GM12875 (cell line): ENCODE measurements around the gene RNF208.

Source experiments
- H3K4me3 ChIP-seq: one replicate; pipeline ENCODE4 v1.5.1; 2011; ENCODE audit warnings: low read depth, low read length, control low read depth
- CTCF ChIP-seq: IDR thresholded peaks from 2 replicates; pipeline ENCODE4 v1.5.1; 2011; ENCODE audit warnings: low read depth, mild to moderate bottlenecking, control low read depth, inconsistent platforms, low read length, moderate library complexity, borderline replicate concordance; ENCODE audit not compliant: insufficient read depth

The RNF208 gene

GRCh38 chr9:137173796-137174664 lies 48.0 kb downstream of the RNF208 start:
- H3K4me3 ChIP-seq = no peak overlapping the region
- no peak for TF ChIP-seq CTCF

GRCh38 chr9:137172901-137173795 lies 48.9 kb downstream of the RNF208 start:
- H3K4me3 ChIP-seq = no peak overlapping the region

DNA sequence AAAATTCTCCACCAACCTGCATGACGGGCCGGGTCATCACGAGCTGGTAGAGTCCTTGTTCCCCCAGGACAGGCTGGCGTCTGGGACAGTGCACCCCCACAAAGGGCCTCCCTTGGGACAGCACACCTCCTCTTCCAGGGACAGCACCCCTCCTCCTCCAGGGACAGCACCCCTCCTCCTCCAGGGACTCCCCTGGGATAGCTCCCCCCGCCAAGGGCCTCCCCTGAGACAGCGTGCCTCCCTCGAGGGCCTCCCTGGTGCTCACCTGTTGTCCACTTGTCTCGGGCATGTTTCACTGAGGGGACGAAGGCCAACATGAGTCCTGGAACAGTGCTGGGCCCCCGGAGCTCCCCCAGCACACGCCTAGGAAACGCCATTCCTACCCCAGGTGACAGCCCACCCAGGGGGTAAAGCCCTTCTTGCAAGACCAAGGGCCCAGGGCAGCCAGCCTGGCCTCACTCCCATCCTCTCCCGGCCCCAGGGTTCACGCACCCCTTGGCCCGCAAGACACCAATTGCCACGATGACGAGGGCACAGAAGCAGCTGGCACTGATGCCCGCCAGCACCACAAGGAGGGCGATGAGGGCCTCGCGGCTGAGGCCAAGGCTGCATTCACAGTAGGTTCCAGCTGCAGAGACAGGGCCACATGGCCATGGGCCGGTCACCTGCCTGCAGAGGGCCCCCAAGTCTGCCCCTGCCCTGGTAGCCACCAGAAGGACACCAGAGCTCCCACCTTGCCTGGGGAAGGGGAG lies 50.7 kb downstream of the RNF208 start:
- TF ChIP-seq CTCF = no peak
- no peak overlapping the region for H3K4me3 ChIP-seq

More at GRCh38 chr9:137172901-137173795, 48.9 kb downstream of the RNF208 start:
- no peak for TF ChIP-seq CTCF

DNA sequence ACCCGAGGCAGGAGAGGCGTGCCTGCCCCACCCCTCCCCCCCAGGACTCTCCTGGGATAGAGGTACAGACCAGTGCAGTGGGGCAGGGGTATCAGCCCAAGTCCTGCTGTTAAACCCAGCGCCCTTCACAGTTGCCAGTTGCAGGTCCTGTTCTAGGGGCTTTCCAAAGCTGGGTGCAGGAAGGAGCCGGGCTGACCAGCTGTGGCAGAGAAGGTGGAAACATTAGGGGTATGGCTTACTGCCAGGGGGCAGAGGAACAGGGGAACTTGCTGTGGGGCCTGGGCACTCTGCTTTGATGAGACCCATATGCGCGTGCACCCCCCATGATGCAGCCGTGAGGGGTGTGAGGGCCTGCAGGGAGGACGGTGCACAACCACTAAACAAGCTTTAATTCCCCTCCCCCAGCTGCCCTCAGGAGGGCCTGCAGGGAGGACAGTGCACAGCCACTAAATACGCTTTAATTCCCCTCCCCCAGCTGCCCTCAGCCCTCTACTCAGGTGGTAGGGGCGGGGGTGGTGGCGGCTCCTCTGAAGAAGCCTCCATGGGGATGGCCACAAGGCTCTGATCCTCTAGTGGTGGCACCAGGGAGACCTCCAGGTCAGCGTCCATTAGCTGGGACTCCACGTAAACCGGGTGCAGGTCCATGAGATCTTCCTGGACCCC lies 51.4 kb downstream of the RNF208 start:
- H3K4me3 ChIP-seq = no peak overlapping the region
- no peak for TF ChIP-seq CTCF
